CD14-positive monocyte (primary cell): ENCODE measurements around the gene SYNDIG1. TPM values are rescaled to one million over a fixed set of nuclear protein-coding genes. Genes with fewer than 3 reads are reported as not detected.

ENCODE experiments used
- DNase-seq, 3 donors: peaks; one replicate each; pipeline ENCODE4 v3.0.0-alpha.2; 2011 to 2022
- H2AFZ ChIP-seq: 2 replicates; pipeline ENCODE4 v1.6.0; 2012; ENCODE audit warnings: mild to moderate bottlenecking, low read depth, low read length, inconsistent platforms; ENCODE audit not compliant: insufficient read depth, poor library complexity, severe bottlenecking
- H3K27ac ChIP-seq, 2 donors: 1 replicate in 1 of 2; 2 replicates in 1 of 2; pipeline ENCODE4 v1.5.1; 2012 to 2013; ENCODE audit warnings: low read length in 2 of 2, control low read depth in 1 of 2, inconsistent platforms in 1 of 2, low read depth in 1 of 2, mild to moderate bottlenecking in 1 of 2
- H3K27me3 ChIP-seq, 2 donors: one replicate each; pipeline versions ENCODE4 v1.6.0 to v1.6.1; 2011 to 2013; ENCODE audit warnings: low read length in 2 of 2; ENCODE audit not compliant: control insufficient read depth in 2 of 2, insufficient read depth in 2 of 2
- H3K36me3 ChIP-seq, 2 donors: replicated peaks in 1 of 2; 1 replicate in 1 of 2; 2 replicates in 1 of 2; pipeline versions ENCODE4 v1.5.1 to v1.6.1; 2012 to 2013; ENCODE audit warnings: low read length in 2 of 2, control low read depth in 1 of 2, inconsistent platforms in 1 of 2, mild to moderate bottlenecking in 1 of 2; ENCODE audit not compliant: insufficient read depth in 2 of 2, control insufficient read depth in 1 of 2
- H3K4me1 ChIP-seq, 2 donors: 1 replicate in 1 of 2; 2 replicates in 1 of 2; pipeline versions ENCODE4 v1.5.1 to v1.6.1; 2012 to 2013; ENCODE audit warnings: low read length in 2 of 2, control low read depth in 1 of 2, inconsistent platforms in 1 of 2, mild to moderate bottlenecking in 1 of 2, moderate library complexity in 1 of 2; ENCODE audit not compliant: insufficient read depth in 2 of 2, control insufficient read depth in 1 of 2
- H3K4me2 ChIP-seq: replicated peaks from 2 replicates; pipeline ENCODE3; 2012; ENCODE audit warnings: low read length, moderate library complexity, mild to moderate bottlenecking; ENCODE audit not compliant: poor library complexity, severe bottlenecking; ENCODE audit errors: extremely low read depth
- H3K4me3 ChIP-seq, 3 experiments: fragments of 200-600 bp in 1 of 3; sonication (generic) in 1 of 3; replicated peaks in 1 of 3; 1 replicate in 2 of 3; 2 replicates in 1 of 3; pipeline ENCODE4 v1.5.1; 2011 to 2013; ENCODE audit warnings: low read length in 3 of 3, mild to moderate bottlenecking in 3 of 3, control low read depth in 2 of 3, low read depth in 2 of 3, inconsistent platforms in 1 of 3, moderate library complexity in 1 of 3
- H3K79me2 ChIP-seq: 2 replicates; pipeline ENCODE4 v1.6.0; 2012; ENCODE audit warnings: mild to moderate bottlenecking, control low read depth, inconsistent platforms, low read length, moderate library complexity; ENCODE audit not compliant: insufficient read depth
- H3K9ac ChIP-seq: 2 replicates; pipeline ENCODE4 v1.6.0; 2017; ENCODE audit warnings: low read length, mild to moderate bottlenecking; ENCODE audit not compliant: insufficient read depth, poor library complexity, severe bottlenecking
- H3K9me3 ChIP-seq, 2 donors: replicated peaks in 1 of 2; 1 replicate in 1 of 2; 2 replicates in 1 of 2; pipeline versions ENCODE4 v1.5.1 to v1.6.1; 2012 to 2013; ENCODE audit warnings: low read length in 2 of 2, control low read depth in 1 of 2; ENCODE audit not compliant: control insufficient read depth in 1 of 2, insufficient read depth in 1 of 2
- H4K20me1 ChIP-seq: 2 replicates; pipeline ENCODE4 v1.6.0; 2012; ENCODE audit warnings: mild to moderate bottlenecking, low read length, control low read depth, moderate library complexity; ENCODE audit not compliant: insufficient read depth
- H3K27ac Mint-ChIP-seq, 7 donors: one replicate each; pipeline ENCODE4 v1.8.0; 2020; ENCODE audit warnings: mild to moderate bottlenecking in 7 of 7, mixed read lengths in 7 of 7, moderate library complexity in 6 of 7, inconsistent platforms in 2 of 7
- H3K27me3 Mint-ChIP-seq, 3 donors: one replicate each; pipeline ENCODE4 v1.8.0; 2021 to 2022; ENCODE audit warnings: low read depth in 3 of 3, mild to moderate bottlenecking in 3 of 3, mixed read lengths in 3 of 3, moderate library complexity in 3 of 3, inconsistent platforms in 1 of 3
- H3K36me3 Mint-ChIP-seq, 2 donors: one replicate each; pipeline ENCODE4 v1.8.0; 2020; ENCODE audit warnings: mixed read lengths in 2 of 2, inconsistent platforms in 1 of 2, mild to moderate bottlenecking in 1 of 2
- H3K4me1 Mint-ChIP-seq: one replicate; pipeline ENCODE4 v1.8.0; 2020; ENCODE audit warnings: mild to moderate bottlenecking, mixed read lengths
- H3K4me3 Mint-ChIP-seq, 2 donors: one replicate each; pipeline ENCODE4 v1.8.0; 2020; ENCODE audit warnings: mild to moderate bottlenecking in 2 of 2, mixed read lengths in 2 of 2, moderate library complexity in 1 of 2
- H3K9me3 Mint-ChIP-seq, 7 donors: one replicate each; pipeline ENCODE4 v1.8.0; 2020 to 2022; ENCODE audit warnings: mixed read lengths in 7 of 7, mild to moderate bottlenecking in 6 of 7, moderate library complexity in 6 of 7, inconsistent platforms in 2 of 7
- WGBS: methylation state at CpG from one replicate; pipeline ENCODE4 v1.1.5; 2013; ENCODE audit warnings: missing lambda C conversion rate; ENCODE audit not compliant: insufficient coverage; 5-methylcytosine and 5-hydroxymethylcytosine counted together
- intact Hi-C, 2 donors: fragments of 100-400 bp; cut with micrococcal nuclease; formaldehyde crosslinking; loops; one replicate each; pipeline versions ENCODE4 v1.15.0 to v1.15.1; 2023
- polyA plus RNA-seq, 3 donors: library from polyadenylated mRNA; depleted of rRNA in 1 of 3; unstranded in 2 of 3; stranded (reverse) in 1 of 3; fragments of 300-500 nt in 2 of 3; fragments of >200 nt in 1 of 3; fragmentation: Illumina TruSeq in 2 of 3; gene quantifications; 1 replicate in 2 of 3; 2 replicates in 1 of 3; pipeline ENCODE4 v1.2.3, GENCODE V29; 2012 to 2021
- TF ChIP-seq, protein P1 (sequence below): fragments of 200-600 bp; IDR thresholded peaks from one replicate; pipeline ENCODE4 v1.8.0; 2022; ENCODE audit warnings: antibody characterized with exemption, mild to moderate bottlenecking

SYNDIG1 gene
- polyA plus RNA-seq, 3 donors = not detected

DNA sequence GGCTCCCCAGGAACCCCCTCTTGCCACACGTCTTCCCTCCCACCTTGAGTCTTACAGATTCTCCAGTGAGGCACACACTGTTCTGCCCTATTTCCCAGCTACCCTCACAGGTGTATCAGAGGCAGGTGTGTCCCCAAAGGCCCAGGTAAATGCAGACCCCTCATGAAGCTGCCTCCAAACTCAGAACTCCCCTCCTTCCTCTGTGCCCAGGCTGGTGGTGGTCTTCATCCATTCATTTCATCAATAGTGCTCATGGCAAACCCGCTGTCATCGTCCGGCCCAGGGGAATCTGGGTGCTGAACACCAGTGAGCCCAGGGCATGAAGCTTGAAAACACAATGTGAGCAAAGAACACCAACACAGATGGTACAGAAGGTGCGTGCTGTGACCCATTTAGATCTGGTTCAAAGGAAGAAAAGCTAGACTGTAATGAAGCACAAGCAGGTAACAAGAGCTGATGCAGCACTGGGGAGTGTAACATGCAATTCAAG, 213.1 kb downstream of the SYNDIG1 start:
- intact Hi-C loops = no loop called here
- no peaks in the 10 kb centered on the region for H3K36me3 Mint-ChIP-seq
- DNase-seq = no peak

GRCh38 chr20:24683676-24684075, 214.2 kb downstream of the SYNDIG1 start:
- Mint-ChIP-seq H3K9me3 (peaks cover 0 to 5% (median 0%) of the 10 kb centered on the region in 7 donors), H3K27me3 (peaks cover 0 to 5% (median 1%) of the 10 kb centered on the region in 3 donors), H3K36me3 (no peaks in the 10 kb centered on the region), H3K27ac (no peak overlapping the region), H3K4me3 (no peak overlapping the region), H3K4me1 (peaks cover 9% of the 10 kb centered on the region)
- DNase-seq = no peak
- no peak overlapping the region for H2AFZ ChIP-seq
- peaks cover 3 to 8% of the 10 kb centered on the region in 2 donors for H3K4me1 ChIP-seq
- no peak overlapping the region for H3K4me2 ChIP-seq
- no peaks in the 10 kb centered on the region for H3K36me3 ChIP-seq
- no peak overlapping the region for H3K27ac ChIP-seq
- H4K20me1 ChIP-seq = no peaks in the 10 kb centered on the region
- no peaks in the 10 kb centered on the region for H3K9me3 ChIP-seq
- H3K4me3 ChIP-seq = no peak overlapping the region
- no peaks in the 10 kb centered on the region for H3K79me2 ChIP-seq
- no peak overlapping the region for H3K9ac ChIP-seq
- H3K27me3 ChIP-seq = no peaks in the 10 kb centered on the region
- TF ChIP-seq, protein P1, sequence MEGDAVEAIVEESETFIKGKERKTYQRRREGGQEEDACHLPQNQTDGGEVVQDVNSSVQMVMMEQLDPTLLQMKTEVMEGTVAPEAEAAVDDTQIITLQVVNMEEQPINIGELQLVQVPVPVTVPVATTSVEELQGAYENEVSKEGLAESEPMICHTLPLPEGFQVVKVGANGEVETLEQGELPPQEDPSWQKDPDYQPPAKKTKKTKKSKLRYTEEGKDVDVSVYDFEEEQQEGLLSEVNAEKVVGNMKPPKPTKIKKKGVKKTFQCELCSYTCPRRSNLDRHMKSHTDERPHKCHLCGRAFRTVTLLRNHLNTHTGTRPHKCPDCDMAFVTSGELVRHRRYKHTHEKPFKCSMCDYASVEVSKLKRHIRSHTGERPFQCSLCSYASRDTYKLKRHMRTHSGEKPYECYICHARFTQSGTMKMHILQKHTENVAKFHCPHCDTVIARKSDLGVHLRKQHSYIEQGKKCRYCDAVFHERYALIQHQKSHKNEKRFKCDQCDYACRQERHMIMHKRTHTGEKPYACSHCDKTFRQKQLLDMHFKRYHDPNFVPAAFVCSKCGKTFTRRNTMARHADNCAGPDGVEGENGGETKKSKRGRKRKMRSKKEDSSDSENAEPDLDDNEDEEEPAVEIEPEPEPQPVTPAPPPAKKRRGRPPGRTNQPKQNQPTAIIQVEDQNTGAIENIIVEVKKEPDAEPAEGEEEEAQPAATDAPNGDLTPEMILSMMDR = no peak
- intact Hi-C loops = no loop called here
- WGBS = no CpG with 5 or more reads among the region's 7 CpGs

More for the DNA sequence above, 213.1 kb downstream of the SYNDIG1 start:
- Histone ChIP-seq H3K36me3 (no peaks in the 10 kb centered on the region), H3K4me2 (no peak overlapping the region), H2AFZ (no peak overlapping the region), H3K4me1 (peaks cover 3 to 8% of the 10 kb centered on the region in 2 donors), H4K20me1 (no peaks in the 10 kb centered on the region), H3K27ac (no peak overlapping the region), H3K27me3 (no peaks in the 10 kb centered on the region), H3K79me2 (no peaks in the 10 kb centered on the region), H3K4me3 (no peak overlapping the region), H3K9ac (no peak overlapping the region), H3K9me3 (no peaks in the 10 kb centered on the region)
- Mint-ChIP-seq H3K4me3 (no peak overlapping the region), H3K27ac (no peak overlapping the region), H3K27me3 (peaks cover 0 to 5% (median 1%) of the 10 kb centered on the region in 3 donors), H3K9me3 (peaks cover 0 to 4% (median 0%) of the 10 kb centered on the region in 7 donors), H3K4me1 (peaks cover 9% of the 10 kb centered on the region)
- TF ChIP-seq, protein P1 = no peak
- 89% methylated on average over 4 of the region's 5 CpGs for WGBS
